Transverse colon (tissue), 4 donors: ENCODE measurements around the gene EIF1. TPM values are rescaled to one million over a fixed set of nuclear protein-coding genes. Genes with fewer than 3 reads are reported as not detected.

ENCODE experiments used
- DNase-seq: peaks from one replicate; pipeline ENCODE4 v3.0.0-alpha.2; 2019
- H3K27ac ChIP-seq, 4 donors: fragments of 200-600 bp; sonication (generic); 2 replicates each; pipeline ENCODE4 v1.5.1; 2016 to 2018; ENCODE audit warnings: inconsistent platforms in 4 of 4
- H3K27me3 ChIP-seq: fragments of 200-600 bp; sonication (generic); 2 replicates; pipeline ENCODE4 v1.5.1; 2017; ENCODE audit warnings: inconsistent platforms
- H3K36me3 ChIP-seq, 4 donors: fragments of 200-600 bp; sonication (generic); 2 replicates each; pipeline ENCODE4 v1.5.1; 2017 to 2019; ENCODE audit warnings: inconsistent platforms in 4 of 4
- H3K4me1 ChIP-seq, 4 donors: fragments of 200-600 bp; sonication (generic); 2 replicates each; pipeline ENCODE4 v1.5.1; 2017 to 2020; ENCODE audit warnings: inconsistent platforms in 4 of 4
- H3K4me3 ChIP-seq, 4 donors: fragments of 200-600 bp; sonication (generic); 1 replicate in 1 of 4; 2 replicates in 3 of 4; pipeline versions ENCODE4 v1.5.1 to v1.6.1; 2017 to 2019; ENCODE audit warnings: inconsistent platforms in 4 of 4
- H3K9me3 ChIP-seq, 2 donors: fragments of 200-600 bp; sonication (generic); 2 replicates each; pipeline ENCODE4 v1.5.1; 2017 to 2019; ENCODE audit warnings: inconsistent platforms in 2 of 2
- EP300 ChIP-seq: sonication (generic); formaldehyde crosslinking; IDR thresholded peaks from one replicate; pipeline ENCODE4 v1.6.1; 2017; ENCODE audit warnings: antibody characterized with exemption, low read depth
- POLR2A ChIP-seq: fragments of 450-650 bp; IDR thresholded peaks from one replicate; pipeline ENCODE4 v1.6.1; 2016; ENCODE audit warnings: antibody characterized with exemption, mild to moderate bottlenecking, moderate library complexity
- POLR2AphosphoS5 ChIP-seq, 3 donors: sonication (generic); formaldehyde crosslinking; IDR thresholded peaks; one replicate each; pipeline ENCODE4 v1.6.1; 2016; ENCODE audit warnings: antibody characterized with exemption in 3 of 3
- WGBS, 2 donors: methylation state at CpG; one replicate each; pipeline ENCODE4 v1.1.5; 2018; ENCODE audit warnings: low coverage in 1 of 2; 5-methylcytosine and 5-hydroxymethylcytosine counted together
- in situ Hi-C, 4 donors: fragments of 200-750 bp; cut with MboI; loops; one replicate each; pipeline versions ENCODE4 v1.15.0 to v1.15.1; 2017; ENCODE audit warnings: low sequenced_read_pairs in 3 of 4, low pct_ligation_motif_present in 1 of 4, low pct_unique_long_range_greater_than_20kb in 1 of 4
- intact Hi-C: fragments of 100-400 bp; cut with DNase I; formaldehyde crosslinking; loops from one replicate; pipeline ENCODE4 v1.15.1; 2023; ENCODE audit warnings: low total_unique reads
- total RNA-seq, 4 donors: library from RNA; depleted of rRNA; stranded (reverse); fragments of >200 nt; gene quantifications; one replicate each; pipeline ENCODE4 v1.1.0, GENCODE V29; 2016
- TF ChIP-seq, protein P1 (sequence below), 5 experiments: fragments of 200-600 bp in 3 of 5; fragments of 450-650 bp in 2 of 5; sonication (generic) in 3 of 5; IDR thresholded peaks; 1 replicate in 2 of 5; 2 replicates in 3 of 5; pipeline ENCODE4 v1.5.1; 2016 to 2017; ENCODE audit warnings: antibody characterized with exemption in 5 of 5, inconsistent platforms in 3 of 5, mild to moderate bottlenecking in 2 of 5, moderate library complexity in 1 of 5

EIF1 gene
- total RNA-seq, 4 donors from 2014 or later = 93.3 to 520 (median 241) TPM

DNA sequence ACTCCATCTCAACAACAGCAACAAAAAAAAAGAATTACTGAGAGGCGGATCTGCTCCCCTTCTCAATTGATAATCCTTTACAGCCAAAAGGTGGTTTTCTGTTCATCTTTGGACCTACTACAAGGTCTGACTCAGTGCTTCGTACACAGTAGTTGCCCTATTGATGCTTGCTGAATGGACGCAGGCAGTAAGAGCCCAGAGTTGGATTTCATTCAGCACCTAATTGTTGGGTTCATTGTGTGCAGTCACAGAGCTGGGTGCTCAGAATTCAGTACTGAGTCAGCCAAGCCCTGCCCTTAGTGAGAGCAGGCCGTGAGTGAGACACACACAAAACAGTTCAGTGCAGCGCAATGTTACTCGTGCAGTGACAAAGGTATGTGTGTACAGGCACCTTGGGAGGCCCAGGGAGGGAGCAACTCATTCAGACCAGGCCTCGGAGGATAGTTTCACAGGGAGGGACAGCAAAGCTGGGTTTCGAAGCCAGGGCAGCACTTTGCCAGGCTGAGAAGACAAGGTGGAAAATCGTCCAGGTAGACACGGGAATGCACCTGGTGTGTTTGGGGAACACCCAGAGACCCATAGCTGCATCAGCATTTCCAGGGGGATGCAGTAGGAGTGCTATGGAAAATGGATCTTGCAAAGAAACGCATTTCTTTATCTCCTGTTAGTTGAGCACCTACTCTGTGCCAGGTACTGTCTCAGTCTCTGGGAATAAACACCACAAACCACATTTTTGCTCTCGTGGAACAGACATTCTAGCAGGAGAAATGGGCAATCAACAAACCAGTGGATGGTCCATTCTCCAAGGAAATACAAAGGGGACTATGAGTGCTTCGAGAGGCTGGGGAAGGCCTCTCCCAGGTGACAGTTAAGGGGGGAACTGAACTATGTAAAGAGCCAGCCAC is 46.2 kb upstream of the EIF1 start:
- no peak overlapping the region for H3K27ac ChIP-seq
- H3K4me3 ChIP-seq = no peak overlapping the region
- intact Hi-C loops = no loop called here
- H3K9me3 ChIP-seq = no peaks in the 10 kb centered on the region
- no peaks in the 10 kb centered on the region for H3K36me3 ChIP-seq
- 82 to 97% methylated on average over 3 to 13 of the region's 13 CpGs for WGBS, 2 donors
- in situ Hi-C loops = loop anchor here (10.0 to 25.0 kb wide), 3 partner anchors 88 to 738 kb away; no protein-coding TSS in a partner anchor
- no peaks in the 10 kb centered on the region for H3K27me3 ChIP-seq
- TF ChIP-seq POLR2AphosphoS5 (IDR thresholded peaks at IDR 0.05) (no peak), EP300 (no peak), POLR2A (no peak)
- TF ChIP-seq, protein P1, sequence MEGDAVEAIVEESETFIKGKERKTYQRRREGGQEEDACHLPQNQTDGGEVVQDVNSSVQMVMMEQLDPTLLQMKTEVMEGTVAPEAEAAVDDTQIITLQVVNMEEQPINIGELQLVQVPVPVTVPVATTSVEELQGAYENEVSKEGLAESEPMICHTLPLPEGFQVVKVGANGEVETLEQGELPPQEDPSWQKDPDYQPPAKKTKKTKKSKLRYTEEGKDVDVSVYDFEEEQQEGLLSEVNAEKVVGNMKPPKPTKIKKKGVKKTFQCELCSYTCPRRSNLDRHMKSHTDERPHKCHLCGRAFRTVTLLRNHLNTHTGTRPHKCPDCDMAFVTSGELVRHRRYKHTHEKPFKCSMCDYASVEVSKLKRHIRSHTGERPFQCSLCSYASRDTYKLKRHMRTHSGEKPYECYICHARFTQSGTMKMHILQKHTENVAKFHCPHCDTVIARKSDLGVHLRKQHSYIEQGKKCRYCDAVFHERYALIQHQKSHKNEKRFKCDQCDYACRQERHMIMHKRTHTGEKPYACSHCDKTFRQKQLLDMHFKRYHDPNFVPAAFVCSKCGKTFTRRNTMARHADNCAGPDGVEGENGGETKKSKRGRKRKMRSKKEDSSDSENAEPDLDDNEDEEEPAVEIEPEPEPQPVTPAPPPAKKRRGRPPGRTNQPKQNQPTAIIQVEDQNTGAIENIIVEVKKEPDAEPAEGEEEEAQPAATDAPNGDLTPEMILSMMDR (IDR thresholded peaks at IDR 0.05) = no peak
- DNase-seq = no peak
- H3K4me1 ChIP-seq = peaks cover 0 to 6% (median 3%) of the 10 kb centered on the region in 4 donors

DNA sequence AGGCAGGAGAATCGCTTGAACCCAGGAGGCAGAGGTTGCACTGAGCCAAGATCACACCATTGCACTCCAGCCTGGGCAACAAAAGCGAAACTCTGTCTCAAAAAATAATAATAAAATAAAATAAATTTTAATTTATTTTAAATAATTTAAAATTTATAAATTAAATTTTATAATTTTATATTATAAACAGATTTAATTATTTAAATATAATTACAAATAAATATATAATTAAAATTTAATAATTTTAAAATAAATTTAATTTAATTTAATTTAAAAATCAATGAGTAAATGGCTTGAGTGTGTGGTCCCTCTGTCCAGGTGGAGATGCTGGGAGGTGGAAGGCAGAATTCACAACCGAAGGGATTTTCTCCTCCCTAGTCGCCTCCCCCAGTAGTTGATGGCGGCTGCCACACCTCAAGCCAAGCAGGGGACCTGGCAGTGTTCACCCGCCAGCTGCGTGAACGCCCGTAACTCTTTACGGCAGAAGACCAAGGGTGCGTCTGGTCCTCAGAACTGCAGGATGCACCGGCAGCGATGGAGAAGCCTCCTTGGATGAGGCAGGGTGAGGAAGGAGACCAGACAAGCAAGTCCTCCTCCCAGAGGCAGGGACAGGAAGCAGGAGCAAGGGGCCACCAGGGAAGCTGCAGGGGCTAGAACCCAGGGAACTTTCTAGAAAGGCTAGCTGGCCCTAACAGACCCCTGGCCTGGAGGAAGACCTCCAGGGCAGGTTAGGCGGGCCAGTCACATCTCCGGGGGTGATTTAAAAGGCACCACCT is 41.5 kb upstream of the EIF1 start:
- peak overlapping the region in 1 of 4 donors; percentile 42 for H3K4me3 ChIP-seq
- peak overlapping the region in 2 of 4 donors; percentile 85 to 95 for H3K27ac ChIP-seq
- no peaks in the 10 kb centered on the region for H3K27me3 ChIP-seq
- in situ Hi-C loops = loop anchor here (10.0 to 25.0 kb wide), 3 partner anchors 92 to 742 kb away; no protein-coding TSS in a partner anchor
- no peak for DNase-seq
- peaks cover 19 to 41% (median 32%) of the 10 kb centered on the region in 4 donors for H3K4me1 ChIP-seq
- TF ChIP-seq, protein P1 (IDR thresholded peaks at IDR 0.05) = no peak
- TF ChIP-seq POLR2A (no peak), POLR2AphosphoS5 (IDR thresholded peaks at IDR 0.05) (no peak), EP300 (no peak)
- WGBS, 2 donors = 43 to 58% methylated on average over 4 to 15 of the region's 15 CpGs
- no peaks in the 10 kb centered on the region for H3K9me3 ChIP-seq
- intact Hi-C loops = loop anchor here (5.0 kb wide), 1 partner anchor 100 kb away; no protein-coding TSS in a partner anchor
- no peaks in the 10 kb centered on the region for H3K36me3 ChIP-seq

DNA sequence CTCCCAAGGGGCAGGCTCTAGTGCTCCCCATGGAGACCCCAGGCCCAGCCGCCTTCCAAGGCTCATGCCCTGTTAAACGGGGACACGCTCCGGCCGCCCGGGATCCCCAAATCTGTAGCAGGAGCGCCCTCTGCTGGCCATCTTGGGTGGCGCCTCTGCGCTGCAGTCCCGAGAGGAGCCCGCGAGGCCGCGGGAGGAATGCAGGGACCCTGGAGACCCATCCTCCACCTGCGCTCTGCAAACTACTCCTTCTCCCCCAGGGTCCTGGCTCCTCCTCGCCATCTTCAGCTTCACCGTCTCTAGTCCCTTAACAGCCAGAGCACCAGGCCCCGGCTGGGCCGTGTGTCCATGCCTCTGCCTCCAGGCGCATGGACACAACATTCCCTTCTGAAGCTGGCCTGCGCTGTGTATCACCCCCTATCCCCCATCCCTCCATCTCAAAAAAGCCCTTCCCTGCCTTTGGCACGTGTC is 40.7 kb upstream of the EIF1 start:
- H3K27ac ChIP-seq = peak overlapping the region; percentile 70 to 95 (median 80)
- intact Hi-C loops = loop anchor here (5.0 kb wide), 1 partner anchor 101 kb away; no protein-coding TSS in a partner anchor

More for the DNA sequence above, 40.7 kb upstream of the EIF1 start:
- no peaks in the 10 kb centered on the region for H3K9me3 ChIP-seq
- H3K36me3 ChIP-seq = no peaks in the 10 kb centered on the region
- WGBS, 2 donors = 0 to 4% methylated on average over 1 to 8 of the region's 22 CpGs
- H3K4me1 ChIP-seq = peaks cover 23 to 49% (median 38%) of the 10 kb centered on the region in 4 donors
- DNase-seq = peak; percentile 94
- in situ Hi-C loops = loop anchor here (10.0 to 25.0 kb wide), 3 partner anchors 93 to 743 kb away; no protein-coding TSS in a partner anchor
- no peaks in the 10 kb centered on the region for H3K27me3 ChIP-seq
- TF ChIP-seq, protein P1 (IDR thresholded peaks at IDR 0.05) = peak; percentile 94 to 99 (median 96)
- TF ChIP-seq POLR2A (no peak), POLR2AphosphoS5 (IDR thresholded peaks at IDR 0.05) (no peak), EP300 (no peak)
- peak overlapping the region in 2 of 4 donors; percentile 35 to 42 for H3K4me3 ChIP-seq
